CD4-positive, alpha-beta T cell treated with Interleukin-2 at 100 ng/mL for 4 hours (primary cell): ENCODE measurements around the gene SLC6A18.

Experiments used
- DNase-seq: peaks from one replicate; pipeline ENCODE4 v3.0.0-alpha.2; 2020; ENCODE audit warnings: low spot score

The SLC6A18 gene, protein sequence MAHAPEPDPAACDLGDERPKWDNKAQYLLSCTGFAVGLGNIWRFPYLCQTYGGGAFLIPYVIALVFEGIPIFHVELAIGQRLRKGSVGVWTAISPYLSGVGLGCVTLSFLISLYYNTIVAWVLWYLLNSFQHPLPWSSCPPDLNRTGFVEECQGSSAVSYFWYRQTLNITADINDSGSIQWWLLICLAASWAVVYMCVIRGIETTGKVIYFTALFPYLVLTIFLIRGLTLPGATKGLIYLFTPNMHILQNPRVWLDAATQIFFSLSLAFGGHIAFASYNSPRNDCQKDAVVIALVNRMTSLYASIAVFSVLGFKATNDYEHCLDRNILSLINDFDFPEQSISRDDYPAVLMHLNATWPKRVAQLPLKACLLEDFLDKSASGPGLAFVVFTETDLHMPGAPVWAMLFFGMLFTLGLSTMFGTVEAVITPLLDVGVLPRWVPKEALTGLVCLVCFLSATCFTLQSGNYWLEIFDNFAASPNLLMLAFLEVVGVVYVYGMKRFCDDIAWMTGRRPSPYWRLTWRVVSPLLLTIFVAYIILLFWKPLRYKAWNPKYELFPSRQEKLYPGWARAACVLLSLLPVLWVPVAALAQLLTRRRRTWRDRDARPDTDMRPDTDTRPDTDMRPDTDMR

DNA sequence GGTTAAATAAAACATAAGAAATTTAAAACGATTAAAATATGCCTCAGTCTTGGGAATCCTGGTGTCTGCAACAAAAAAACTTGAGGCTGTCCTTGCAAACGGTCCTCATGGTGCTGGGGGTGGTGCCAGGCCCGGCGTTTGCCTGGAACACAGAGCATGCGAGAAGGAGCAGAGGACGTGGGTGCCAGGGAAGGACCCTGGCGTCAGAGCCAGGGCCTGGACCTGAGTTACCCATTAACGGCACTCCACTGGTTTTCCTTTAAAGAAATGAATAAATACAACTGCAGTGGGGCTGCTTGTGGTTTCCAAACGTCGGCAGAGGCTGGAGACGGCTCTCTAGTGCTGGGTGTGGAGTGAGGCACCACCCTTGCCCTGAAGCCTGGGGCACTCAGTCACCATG lies at the start of gene SLC6A18:
Gene SLC6A18 (plus strand): TSS at position 301 of the 400 bp plus-strand sequence. CDS start 97 bp downstream, at position 398.
- no peak for DNase-seq

DNA sequence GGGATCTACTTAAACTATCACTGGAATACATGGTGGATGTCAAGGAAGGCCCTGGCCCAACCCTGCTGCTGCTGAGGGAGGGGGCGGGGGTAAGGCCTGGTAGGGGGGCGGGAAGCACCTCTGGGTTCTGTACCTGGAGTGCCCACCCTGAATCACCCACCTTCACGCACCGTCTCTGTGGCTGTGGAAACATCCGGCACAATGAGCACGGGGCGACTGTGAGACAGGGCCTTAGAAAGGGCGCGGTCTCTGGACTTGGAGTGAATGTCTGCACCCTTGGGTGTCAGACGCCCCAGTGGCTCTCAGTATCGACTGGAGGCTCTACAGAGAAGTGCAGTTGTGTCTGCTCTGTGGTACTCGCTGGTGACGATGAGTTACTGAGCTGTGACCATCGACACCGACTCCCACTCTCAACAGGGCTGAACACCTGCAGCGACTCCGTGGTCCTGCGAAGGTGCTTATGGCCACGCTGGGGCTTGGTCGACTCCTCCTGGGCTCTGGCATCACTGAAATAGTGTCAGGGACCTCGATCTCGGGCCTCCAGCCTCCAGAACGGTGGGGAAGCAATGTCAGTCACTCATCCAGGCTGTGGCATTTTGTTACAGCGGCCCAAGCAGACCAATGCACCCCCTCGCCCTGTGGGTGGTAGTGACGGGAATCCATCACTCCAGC lies 49.2 kb upstream of the SLC6A18 start:
- DNase-seq = no peak

DNA sequence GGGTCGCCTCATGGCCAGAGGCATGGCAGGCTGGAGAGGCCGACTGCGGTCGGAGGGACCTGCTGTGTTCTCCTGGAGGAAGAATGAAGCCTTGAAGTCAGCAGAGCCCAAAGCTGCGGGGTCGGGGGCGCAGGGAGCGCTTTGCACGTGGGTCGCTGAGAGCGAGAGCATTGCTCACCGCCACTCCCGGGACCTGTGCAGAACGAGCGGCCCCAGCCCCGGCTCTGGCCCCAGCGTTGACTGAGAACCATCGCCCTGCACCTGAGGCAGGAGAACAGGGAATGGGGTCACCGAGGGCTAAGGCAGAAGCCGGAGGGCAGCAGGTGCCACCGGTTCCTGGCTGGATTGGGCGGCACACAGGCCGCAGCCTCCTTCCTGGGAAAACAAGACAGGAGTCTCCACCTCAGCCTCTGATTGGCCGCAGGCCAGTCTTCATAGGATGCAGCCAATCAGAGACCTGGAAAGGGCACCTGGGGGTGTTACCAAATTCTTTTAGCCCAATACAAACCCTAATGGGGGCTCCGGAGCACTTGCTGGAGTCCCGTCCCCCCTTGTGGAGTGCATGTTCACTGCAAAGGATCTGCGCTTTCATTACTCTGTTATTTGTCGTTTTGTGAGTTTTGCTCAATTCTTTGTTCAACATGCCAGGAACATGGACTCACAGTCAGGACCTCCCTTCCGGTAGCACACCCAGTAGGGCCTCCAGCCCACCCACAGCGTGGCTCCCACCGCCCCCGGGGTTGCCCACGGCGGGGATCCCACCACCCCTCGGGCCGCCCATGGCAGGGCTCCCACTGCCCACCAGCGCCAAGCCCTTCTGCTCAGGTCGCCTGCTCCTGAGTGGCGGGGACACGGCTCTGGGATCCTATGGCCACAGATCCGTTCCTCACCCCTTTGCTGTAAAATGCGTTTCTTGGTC lies 48.4 kb upstream of the SLC6A18 start:
- DNase-seq = no peak

DNA sequence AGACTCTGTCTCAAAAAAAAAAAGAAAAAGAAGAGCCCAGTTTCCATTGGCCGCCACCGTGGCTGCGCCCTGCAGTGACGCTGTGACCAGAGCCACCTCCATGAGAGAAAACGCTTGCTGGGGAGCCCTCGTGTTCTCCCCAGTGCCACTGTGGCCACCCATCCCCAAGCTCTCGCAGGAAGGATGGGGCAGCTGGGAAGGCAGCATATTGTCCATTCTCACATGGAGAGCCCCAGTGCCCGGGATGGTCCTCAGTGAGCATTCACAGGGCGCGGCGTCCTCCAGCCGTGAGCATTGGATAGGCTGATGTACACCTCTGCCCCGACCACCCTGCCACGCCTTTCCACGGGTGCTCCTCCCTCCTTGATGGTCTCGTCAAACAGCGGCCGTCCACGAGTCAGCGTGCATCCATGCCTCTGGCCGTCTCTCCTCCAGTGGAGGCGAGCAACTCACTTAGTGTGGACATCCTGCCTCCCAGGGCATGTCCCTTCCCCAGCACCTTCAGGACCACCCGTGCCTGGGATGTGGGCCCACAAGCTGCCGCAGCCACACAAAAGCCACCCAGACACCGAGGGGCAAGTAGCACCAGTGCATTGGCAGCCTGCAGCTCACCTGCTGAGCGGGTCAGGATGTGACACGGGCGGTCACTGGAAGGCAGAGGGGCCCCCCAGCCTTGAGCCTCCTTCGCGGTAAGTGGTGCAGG lies 47.2 kb upstream of the SLC6A18 start:
- DNase-seq = no peak

DNA sequence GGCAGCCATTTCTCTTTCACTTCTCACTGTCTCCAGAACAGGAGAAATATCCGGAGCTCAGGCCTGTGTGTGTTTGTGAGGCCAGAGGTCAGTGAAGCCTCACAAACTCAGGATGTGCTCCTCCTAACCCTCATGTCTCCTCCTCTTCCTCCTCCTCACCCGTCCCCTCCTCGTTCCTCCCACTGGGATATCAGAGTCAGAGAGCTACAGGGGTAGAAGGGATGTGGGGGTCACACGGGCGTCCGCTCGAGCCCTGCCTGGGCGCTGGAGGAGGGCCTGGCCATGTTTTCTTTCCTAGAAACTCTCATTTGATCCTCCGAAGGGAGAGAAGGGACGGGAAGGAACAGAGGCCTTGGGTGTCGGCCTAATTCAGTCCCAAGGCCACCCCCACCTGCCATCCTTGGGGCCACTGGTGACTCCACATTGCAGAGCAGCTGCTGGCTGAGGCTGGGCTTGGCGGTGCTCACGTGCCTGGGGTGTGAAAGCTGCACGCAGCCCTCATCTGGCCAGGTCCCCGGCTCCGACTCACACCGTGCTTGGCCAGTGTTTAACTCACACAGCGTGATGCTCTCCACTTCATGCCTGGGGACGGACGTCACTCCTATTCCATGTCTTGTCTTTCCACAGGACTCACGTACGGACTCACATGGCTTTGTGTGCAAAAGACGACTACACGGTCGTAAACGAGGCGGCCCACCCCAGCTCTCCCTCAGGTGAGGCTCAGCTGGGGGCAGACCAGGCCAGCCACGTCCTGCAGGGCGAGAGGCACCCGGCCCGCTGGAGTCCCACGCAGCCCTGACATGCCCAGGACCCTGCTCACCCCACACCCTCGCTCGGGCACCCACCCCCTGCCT lies 46.4 kb upstream of the SLC6A18 start:
- no peak for DNase-seq

DNA sequence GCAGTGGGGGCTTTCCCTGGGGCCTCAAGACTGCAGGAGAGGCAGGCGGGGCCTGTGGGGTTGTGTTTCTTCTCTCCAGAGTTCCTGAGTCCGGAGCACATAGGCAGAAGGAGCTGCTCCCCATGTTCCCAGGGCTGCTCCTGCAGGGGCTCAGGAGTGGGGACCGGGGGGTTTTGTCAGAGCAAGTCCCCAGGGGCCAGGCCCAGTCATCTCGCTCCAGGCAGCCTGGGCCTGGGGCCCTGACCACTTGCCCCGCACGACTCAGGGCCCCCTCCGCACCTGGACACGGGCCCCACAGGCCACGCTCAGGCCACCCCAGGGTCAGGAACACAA lies 45.8 kb upstream of the SLC6A18 start:
- DNase-seq = no peak

DNA sequence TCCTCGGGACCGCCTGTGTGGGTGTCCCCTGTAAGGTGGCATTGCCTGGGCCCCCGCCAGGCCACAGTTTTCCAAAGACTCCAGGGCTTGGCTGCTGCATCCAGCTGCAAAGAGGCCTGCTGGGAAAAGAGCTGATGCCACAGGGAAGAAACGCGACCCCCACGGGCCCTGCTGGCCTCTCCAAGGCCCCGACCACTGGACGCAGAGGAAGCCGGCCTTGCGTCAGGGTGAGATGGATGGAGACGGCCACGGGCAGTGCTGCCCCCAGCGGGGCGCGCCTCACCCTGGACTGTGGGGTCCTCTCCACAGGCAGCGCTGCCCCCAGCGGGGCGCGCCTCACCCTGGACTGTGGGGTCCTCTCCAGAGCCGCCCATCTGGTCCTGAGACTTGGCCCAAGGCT lies 45.1 kb upstream of the SLC6A18 start:
- DNase-seq = no peak

DNA sequence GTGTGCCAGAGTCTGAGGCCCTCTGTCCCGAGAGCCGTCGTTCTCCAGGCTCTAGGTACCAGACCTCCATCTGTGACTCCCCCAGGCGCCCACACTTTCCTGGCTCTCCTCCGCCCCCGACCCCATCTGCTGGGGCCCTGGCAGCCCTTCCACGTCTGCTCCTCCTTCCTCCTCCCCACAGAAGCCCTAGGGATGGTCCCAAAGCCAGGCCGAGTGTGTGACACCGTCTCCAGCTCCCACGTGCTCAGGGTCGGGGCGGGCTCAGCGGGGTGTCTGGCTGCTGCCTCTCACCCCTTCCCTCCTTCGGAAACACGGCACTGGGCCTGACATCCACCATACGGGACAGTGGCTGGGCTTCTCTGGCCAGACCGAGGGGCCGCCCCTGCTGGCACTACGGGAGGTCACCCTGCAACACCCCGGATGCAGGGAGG lies 44.3 kb upstream of the SLC6A18 start:
- DNase-seq = no peak

DNA sequence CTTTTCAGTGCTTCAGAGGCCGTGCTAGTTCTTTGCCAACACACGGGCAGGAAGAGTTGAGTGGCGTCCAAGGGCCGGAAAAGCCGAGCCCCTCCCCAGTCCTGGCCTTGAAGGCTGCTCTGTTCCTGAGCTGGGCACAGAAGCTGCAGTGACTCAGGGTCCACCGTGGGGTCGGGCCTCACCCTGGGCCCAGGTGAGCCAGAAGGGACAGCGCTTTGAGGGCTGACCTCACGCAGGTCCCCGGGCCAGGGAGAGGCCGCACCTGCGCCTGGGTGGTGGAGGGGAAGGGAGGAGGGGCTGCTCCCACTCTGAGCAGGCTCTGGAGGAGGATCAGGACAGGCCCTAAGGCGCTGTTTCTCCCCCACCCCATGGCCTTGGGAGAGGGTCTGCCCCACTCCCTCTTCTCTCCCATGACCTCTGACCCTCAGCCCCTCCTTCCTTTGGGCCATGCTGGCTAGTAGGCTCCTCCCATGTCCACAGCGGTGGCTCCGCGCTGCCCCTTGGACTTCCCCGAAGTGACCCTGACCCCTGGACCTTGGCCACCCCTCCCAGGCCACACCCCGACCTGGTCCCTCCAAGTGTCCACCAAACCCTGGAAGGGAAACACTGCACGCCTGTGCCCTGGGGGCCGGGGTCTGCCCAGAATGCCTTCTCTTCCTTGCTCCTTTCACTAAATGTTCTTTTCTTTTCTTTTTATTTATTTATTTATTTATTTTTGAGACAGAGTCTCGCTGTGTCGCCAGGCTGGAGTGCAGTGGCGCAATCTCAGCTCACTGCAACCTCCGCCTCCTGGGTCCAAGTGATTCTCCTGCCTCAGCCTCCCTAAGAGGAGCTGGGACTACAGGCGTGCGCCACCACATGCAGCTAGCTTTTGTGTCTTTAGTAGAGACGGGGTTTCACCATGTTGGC lies 43.5 kb upstream of the SLC6A18 start:
- no peak for DNase-seq

DNA sequence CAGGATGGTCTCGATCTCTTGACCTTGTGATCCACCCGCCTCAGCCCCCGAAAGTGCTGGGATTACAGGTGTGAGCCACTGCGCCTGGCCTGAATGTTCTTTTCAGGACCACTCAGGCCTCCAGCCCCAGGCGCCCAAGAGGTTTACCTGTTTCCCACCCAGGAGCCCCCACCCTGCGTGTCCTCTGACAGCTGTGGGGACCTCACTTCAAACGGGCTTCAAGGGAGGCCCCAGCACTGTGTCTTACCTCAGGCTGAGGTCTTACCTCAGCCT lies 42.9 kb upstream of the SLC6A18 start:
- DNase-seq = no peak

DNA sequence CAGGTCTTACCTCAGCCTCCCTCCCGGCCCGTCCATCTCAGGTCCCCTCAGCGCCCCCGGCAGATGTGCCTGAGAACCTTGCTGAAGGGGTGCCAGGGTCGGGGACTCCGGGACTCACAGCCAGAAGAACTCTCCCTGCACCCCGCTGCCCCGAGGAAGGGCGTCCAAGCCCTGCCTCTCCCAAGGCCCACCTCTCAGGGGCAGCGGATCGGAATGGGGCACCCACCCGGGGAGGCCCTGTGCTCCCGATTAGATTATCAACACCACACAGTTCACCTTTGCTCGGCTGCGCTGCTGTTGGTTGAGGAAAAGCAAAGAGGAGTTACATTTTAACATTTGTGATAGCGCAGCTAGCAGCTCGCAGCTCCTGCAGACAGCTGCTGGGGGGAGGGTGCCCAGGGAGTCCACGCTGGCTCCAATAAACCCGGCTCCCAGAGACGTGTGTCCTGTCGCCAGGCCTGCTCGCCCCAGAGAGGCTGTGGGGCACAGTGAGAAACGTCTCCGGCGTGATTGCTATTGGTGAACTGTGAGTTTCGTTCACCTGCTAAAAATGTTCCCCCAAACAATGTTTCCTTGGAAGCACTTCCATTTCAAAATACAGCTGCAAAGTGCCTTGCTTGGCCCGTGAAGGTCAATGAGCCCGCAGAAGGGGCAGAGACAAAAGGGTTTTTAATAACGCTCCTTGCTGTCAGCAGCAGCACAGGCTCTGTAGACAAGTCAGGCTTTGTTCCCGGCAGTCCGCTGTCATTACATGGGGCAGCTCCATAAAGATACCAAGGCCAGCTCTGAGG lies 42.4 kb upstream of the SLC6A18 start:
- DNase-seq = no peak

DNA sequence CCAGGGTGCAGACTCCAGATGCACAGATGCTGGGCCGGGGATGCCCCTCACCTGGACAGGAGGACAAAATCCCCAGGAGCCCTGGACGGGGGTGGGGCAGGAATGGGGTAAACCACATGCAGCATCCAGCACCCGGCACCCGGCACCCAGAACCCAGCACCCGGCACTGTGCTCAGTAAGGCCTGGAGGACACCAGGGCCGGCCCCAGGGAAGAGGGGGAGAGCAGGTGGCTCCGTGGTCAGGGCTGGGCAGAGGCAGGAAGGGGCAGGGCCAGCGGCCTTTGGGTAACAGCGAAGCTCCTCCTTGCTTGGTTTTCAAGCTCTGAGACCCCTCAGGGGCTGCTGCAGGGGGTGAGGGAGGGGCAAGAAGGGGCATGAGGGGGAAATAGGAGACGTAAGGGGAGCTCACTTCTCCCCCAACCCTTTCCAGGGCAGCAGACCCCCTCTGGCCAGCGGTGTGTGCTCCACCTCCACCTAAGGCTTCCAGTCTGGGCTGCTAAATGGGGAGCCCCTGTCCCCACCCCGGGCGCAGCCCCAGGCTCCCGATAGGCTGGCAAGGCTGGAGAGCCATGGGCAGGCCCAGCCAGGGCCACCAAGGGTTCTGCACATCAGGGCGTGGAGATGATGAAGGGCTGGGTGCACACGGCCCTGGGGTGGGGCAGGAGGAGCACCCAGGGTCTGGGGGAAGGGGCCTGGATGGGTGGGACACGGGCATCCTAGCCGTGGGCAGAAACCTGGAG lies 41.6 kb upstream of the SLC6A18 start:
- no peak for DNase-seq

DNA sequence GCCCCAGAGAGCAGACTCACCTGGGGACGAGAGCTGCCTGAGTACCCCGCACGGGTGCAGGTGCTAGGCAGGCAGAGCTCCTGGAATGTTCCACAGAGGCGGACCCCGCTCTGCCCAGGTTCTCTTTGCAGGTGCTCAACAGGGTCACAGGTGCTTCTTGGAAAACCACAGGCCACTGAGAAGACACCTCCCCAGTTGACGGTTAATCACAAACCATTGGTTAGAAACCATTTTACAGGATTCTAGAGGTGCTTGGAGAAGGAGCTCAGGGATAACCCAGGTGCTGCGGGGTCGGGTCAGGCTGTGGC lies 41.1 kb upstream of the SLC6A18 start:
- DNase-seq = no peak

DNA sequence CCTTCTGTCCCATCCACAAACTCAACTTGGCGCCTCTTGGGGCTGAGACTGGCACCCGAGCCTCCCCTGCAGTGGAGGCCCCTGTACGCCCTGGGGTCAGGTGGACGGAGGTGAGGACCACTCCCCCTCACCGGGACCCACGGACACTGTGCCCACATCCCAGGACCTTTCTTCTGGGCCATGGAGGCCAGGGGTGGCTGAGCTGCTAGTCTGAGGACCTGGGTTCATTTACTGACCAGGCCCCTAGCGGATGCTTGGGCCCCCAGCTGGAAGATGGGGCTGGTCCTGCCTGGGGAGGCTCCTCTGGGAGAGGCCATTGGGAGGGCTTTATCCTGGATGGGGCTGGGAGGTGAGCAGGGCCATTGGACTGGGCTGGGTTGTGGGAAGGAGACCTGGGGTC lies 40.7 kb upstream of the SLC6A18 start:
- DNase-seq = no peak

DNA sequence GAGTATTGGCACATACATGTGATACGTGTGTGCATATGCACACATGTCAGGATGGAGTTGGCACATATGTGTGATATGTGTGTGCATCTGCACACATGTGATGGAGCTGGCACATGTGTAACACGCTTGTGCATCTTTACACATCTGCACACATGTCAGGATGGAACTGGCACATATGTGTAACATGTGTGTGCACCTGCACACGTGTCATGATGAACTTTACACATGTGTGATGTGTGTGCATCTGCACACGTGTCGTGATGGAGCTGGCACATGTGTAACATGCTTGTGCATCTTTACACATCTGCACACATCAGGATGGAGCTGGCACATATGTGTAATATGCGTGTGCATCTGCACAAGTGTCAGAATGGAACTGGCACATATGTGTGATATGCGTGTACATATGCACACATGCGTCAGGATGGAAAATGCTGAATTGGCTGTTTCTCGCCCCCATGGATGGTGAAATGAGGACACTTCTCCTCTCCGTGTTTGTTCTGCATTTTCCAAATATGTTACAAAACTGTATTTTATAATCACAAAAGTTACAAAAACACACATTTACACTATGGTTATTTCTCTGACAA lies 40.0 kb upstream of the SLC6A18 start:
- no peak for DNase-seq

DNA sequence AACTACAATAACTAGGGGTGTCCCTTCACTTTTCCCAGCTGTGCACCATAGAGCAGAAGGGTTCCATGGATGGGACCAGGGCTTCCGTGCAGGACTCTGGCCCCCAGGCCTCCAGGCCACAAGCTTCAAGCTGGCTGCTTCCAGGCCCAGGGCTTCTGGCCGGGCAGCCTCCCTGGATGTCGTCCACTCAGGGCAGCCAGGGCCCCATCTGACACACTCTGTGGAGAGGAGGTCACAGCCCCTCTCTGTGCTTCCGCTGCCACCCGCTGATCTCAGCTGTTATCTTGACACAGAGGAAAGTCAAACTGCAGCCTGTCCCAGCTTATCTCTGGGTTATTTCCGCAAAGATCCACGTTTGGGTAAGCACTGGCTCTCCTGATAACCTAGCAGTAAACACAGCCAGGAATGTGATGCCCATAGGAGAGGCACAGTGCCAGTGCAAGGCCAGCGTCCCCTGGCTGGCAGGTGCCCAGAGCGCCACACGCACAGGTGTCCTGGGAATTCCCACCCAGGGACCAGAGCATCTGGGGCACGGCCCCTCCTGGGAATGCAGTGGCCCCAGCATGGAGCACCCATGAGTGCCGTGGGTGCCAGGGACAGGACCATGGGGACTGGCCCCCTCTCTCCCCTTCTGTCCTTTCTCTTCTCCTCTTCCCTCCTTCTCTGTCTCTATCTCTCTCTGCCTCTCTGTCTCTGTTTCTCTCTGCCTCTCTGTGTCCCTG lies 39.4 kb upstream of the SLC6A18 start:
- DNase-seq = no peak
